Measurements from ENCODE around the gene ASB12.

The ASB12 gene

GRCh38 chrX:64198036-64198435 lies 32.4 kb downstream of the ASB12 start:
- Mint-ChIP-seq H3K36me3 (ENCODE audit: low read depth) (peaks cover 6% of the 10 kb centered on the region), H3K27me3 (ENCODE audit: low read depth) (no peaks in the 10 kb centered on the region), H3K4me1 (peaks cover 34% of the 10 kb centered on the region), H3K4me3 (no peak overlapping the region), H3K27ac (no peak overlapping the region), H3K9me3 (no peaks in the 10 kb centered on the region)
- no peak for TF ChIP-seq CTCF (IDR thresholded peaks at IDR 0.05; ENCODE audit: unreplicated experiment in 3 of 3)

- no peak overlapping the region for H3K4me3 Mint-ChIP-seq
- H3K9me3 Mint-ChIP-seq, result peaks cover under 1% of the 10 kb centered on the region
- H3K36me3 Mint-ChIP-seq (ENCODE audit: low read depth), result peaks cover 18% of the 10 kb centered on the region
- H3K27ac Mint-ChIP-seq, result no peak overlapping the region
- TF ChIP-seq CTCF (IDR thresholded peaks at IDR 0.05; ENCODE audit: unreplicated experiment in 3 of 3), result no peak
- H3K4me1 Mint-ChIP-seq, result peaks cover 26% of the 10 kb centered on the region
- H3K27me3 Mint-ChIP-seq (ENCODE audit: low read depth), result no peaks in the 10 kb centered on the region
Measured at GRCh38 chrX:64196606-64197005, 33.8 kb downstream of the ASB12 start.

GRCh38 chrX:64195862-64196261 lies 34.5 kb downstream of the ASB12 start:
- no peak overlapping the region for H3K27ac Mint-ChIP-seq
- no peaks in the 10 kb centered on the region for H3K27me3 Mint-ChIP-seq (ENCODE audit: low read depth)
- H3K4me1 Mint-ChIP-seq, result peaks cover 19% of the 10 kb centered on the region
- no peak for TF ChIP-seq CTCF (IDR thresholded peaks at IDR 0.05; ENCODE audit: unreplicated experiment in 3 of 3)
- H3K4me3 Mint-ChIP-seq, result no peak overlapping the region
- peaks cover 25% of the 10 kb centered on the region for H3K36me3 Mint-ChIP-seq (ENCODE audit: low read depth)
- H3K9me3 Mint-ChIP-seq, result peaks cover 4% of the 10 kb centered on the region

GRCh38 chrX:64192673-64193072 lies 37.7 kb downstream of the ASB12 start:
- Mint-ChIP-seq H3K4me3 (no peak overlapping the region), H3K36me3 (ENCODE audit: low read depth) (peaks cover 39% of the 10 kb centered on the region), H3K27ac (no peak overlapping the region), H3K9me3 (peaks cover 4% of the 10 kb centered on the region), H3K27me3 (ENCODE audit: low read depth) (no peaks in the 10 kb centered on the region), H3K4me1 (peaks cover 5% of the 10 kb centered on the region)
- TF ChIP-seq CTCF (IDR thresholded peaks at IDR 0.05; ENCODE audit: unreplicated experiment in 3 of 3), result no peak

GRCh38 chrX:64192040-64192439 lies 38.4 kb downstream of the ASB12 start:
- Mint-ChIP-seq H3K27ac (no peak overlapping the region), H3K9me3 (peaks cover 4% of the 10 kb centered on the region), H3K4me3 (no peak overlapping the region), H3K27me3 (ENCODE audit: low read depth) (no peaks in the 10 kb centered on the region), H3K36me3 (ENCODE audit: low read depth) (peaks cover 39% of the 10 kb centered on the region), H3K4me1 (peaks cover 5% of the 10 kb centered on the region)
- TF ChIP-seq CTCF (IDR thresholded peaks at IDR 0.05; ENCODE audit: unreplicated experiment in 3 of 3), result no peak

- Mint-ChIP-seq H3K9me3 (peaks cover 4% of the 10 kb centered on the region), H3K27me3 (ENCODE audit: low read depth) (no peaks in the 10 kb centered on the region), H3K27ac (no peak overlapping the region), H3K4me1 (peaks cover 5% of the 10 kb centered on the region), H3K4me3 (no peak overlapping the region), H3K36me3 (ENCODE audit: low read depth) (peaks cover 39% of the 10 kb centered on the region)
- TF ChIP-seq CTCF (IDR thresholded peaks at IDR 0.05; ENCODE audit: unreplicated experiment in 3 of 3), result no peak
Measured at GRCh38 chrX:64191281-64192010, 39.0 kb downstream of the ASB12 start.

Measured in nephron (organoid).